Measurements from ENCODE around the gene SOCS3.
A peak's percentile ranks its signal among the peaks of the same experiment; 100 is the strongest.

SOCS3 gene

DNA sequence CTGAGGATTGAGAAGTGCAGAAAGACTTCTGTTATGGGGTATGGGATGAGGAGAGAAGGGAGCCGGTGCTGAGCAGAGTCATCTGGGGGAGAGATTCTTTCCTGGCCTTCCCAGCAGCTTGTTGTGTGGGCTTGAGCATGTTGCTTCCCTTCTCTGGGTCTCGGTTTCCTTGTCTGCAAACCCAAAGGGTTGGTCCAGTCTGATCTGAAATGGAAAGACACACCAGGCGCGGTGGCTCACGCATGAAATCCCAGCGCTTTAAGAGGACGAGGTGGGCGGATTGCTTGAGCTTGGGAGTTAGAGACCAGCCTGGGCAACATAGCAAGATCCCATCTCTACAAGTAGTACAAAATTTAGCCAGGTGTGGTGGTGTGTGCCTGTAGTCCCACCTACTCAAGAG lies 6.0 kb downstream of the SOCS3 start:
- Histone ChIP-seq H3K4me2 (ENCODE audit: low read depth, low read length, poor library complexity, severe bottlenecking) (no peak overlapping the region), H2AFZ (ENCODE audit: low read length) (no peak overlapping the region), H3K4me3 (ENCODE audit: low read length, poor library complexity, severe bottlenecking) (no peak overlapping the region), H3K4me1 (ENCODE audit: insufficient read depth, low read length, poor library complexity, severe bottlenecking) (peaks cover 26% of the 10 kb centered on the region), H3K79me2 (ENCODE audit: insufficient read depth, low read length) (no peaks in the 10 kb centered on the region), H3K9me3 (ENCODE audit: insufficient read depth, low read depth, low read length) (no peaks in the 10 kb centered on the region), H4K20me1 (ENCODE audit: insufficient read depth, low read length, poor library complexity, severe bottlenecking) (no peaks in the 10 kb centered on the region), H3K9me2 (replicated peaks; ENCODE audit: low read depth, low read length) (no peaks in the 10 kb centered on the region), H3K9ac (ENCODE audit: low read depth, low read length, poor library complexity, severe bottlenecking) (no peak overlapping the region), H3K36me3 (ENCODE audit: insufficient read depth, low read length) (no peaks in the 10 kb centered on the region), H3K27me3 (ENCODE audit: insufficient read depth, low read length, poor library complexity, severe bottlenecking) (no peaks in the 10 kb centered on the region), H3F3A (ENCODE audit: low read depth) (peaks cover 5% of the 10 kb centered on the region; the same call in 1 of the 2 replicates)
- no peak for TF ChIP-seq EZH2phosphoT487 (IDR thresholded peaks at IDR 0.05; ENCODE audit: borderline replicate concordance)
- TF ChIP-seq, protein P1, sequence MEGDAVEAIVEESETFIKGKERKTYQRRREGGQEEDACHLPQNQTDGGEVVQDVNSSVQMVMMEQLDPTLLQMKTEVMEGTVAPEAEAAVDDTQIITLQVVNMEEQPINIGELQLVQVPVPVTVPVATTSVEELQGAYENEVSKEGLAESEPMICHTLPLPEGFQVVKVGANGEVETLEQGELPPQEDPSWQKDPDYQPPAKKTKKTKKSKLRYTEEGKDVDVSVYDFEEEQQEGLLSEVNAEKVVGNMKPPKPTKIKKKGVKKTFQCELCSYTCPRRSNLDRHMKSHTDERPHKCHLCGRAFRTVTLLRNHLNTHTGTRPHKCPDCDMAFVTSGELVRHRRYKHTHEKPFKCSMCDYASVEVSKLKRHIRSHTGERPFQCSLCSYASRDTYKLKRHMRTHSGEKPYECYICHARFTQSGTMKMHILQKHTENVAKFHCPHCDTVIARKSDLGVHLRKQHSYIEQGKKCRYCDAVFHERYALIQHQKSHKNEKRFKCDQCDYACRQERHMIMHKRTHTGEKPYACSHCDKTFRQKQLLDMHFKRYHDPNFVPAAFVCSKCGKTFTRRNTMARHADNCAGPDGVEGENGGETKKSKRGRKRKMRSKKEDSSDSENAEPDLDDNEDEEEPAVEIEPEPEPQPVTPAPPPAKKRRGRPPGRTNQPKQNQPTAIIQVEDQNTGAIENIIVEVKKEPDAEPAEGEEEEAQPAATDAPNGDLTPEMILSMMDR (conservative IDR thresholded peaks at IDR 0.05; ENCODE audit: low read length) = no peak

DNA sequence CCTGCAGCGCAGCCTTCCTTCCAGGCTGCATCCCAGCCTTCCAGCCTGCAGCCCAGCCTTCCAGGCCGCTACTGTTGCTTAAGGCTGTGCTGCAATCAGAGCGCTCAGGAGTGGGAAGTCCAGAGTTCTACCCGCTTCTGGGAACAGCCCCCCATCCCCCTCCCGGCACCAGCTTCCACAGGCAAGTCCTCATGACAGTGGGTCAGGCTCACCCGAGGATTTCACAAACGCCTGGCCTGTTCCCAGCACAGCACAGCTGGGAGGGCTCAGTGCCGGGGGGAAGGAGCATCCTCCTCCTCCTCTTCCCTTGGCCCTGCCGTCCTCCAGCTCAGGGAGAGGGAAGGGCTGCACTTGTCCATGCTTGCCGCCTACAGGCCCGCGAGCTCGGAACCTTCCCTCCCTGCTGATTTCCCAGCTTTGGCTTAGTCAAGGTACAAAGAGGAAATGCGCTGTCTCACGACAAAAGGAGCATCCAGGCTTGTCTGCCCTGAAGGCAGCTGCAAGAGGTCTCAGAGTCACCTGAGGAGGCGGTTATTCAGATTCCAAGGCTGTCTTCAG lies 8.3 kb downstream of the SOCS3 start:
- Histone ChIP-seq H3K4me1 (ENCODE audit: insufficient read depth, low read length, poor library complexity, severe bottlenecking) (peaks cover 16% of the 10 kb centered on the region), H2AFZ (ENCODE audit: low read length) (no peak overlapping the region), H3K4me3 (ENCODE audit: low read length, poor library complexity, severe bottlenecking) (no peak overlapping the region)

DNA sequence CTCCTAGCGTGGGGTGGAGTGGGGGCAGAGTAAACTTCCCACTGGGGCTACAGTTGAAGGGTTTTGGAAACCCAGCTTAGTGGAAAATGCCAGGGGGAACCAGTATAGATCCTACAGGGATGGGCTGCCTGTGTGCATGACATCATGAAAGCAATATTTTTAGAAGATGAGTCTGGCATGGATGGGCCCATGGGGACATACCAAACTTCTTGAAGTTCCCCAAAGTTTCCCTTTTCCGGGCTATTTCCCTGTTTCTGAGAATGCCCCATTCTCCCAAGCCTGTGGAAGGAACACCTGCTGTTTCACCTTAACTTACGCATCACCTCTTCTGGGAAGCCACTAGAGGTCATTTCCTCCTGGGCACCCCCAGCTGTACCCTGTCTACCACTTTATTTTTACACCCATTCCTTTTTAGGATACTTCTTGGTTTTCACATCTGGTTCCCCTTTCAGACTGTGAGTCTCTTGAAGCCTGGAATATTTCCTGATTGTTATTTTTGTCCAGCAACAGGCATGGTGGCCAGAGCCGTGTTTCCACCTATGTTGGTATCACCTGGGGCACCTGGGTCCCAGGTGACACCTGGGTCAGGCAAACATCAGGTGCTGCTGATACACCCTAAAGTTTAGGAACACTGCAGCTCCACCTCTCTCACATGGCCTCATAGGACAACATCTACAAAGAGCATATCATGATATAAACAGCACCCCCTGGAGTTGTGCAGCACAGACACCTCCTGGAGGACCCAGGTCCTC lies 9.8 kb downstream of the SOCS3 start:
- Histone ChIP-seq H3K79me2 (ENCODE audit: insufficient read depth, low read length) (no peaks in the 10 kb centered on the region), H3K9ac (ENCODE audit: low read depth, low read length, poor library complexity, severe bottlenecking) (no peak overlapping the region), H3K36me3 (ENCODE audit: insufficient read depth, low read length) (no peaks in the 10 kb centered on the region), H3K4me3 (ENCODE audit: low read length, poor library complexity, severe bottlenecking) (no peak overlapping the region), H3K9me3 (ENCODE audit: insufficient read depth, low read depth, low read length) (no peaks in the 10 kb centered on the region), H2AFZ (ENCODE audit: low read length) (no peak overlapping the region), H3K4me1 (ENCODE audit: insufficient read depth, low read length, poor library complexity, severe bottlenecking) (peaks cover 4% of the 10 kb centered on the region), H3F3A (ENCODE audit: low read depth) (no peaks in the 10 kb centered on the region), H3K4me2 (ENCODE audit: low read depth, low read length, poor library complexity, severe bottlenecking) (no peak overlapping the region), H3K9me2 (replicated peaks; ENCODE audit: low read depth, low read length) (no peaks in the 10 kb centered on the region), H3K27me3 (ENCODE audit: insufficient read depth, low read length, poor library complexity, severe bottlenecking) (no peaks in the 10 kb centered on the region), H4K20me1 (ENCODE audit: insufficient read depth, low read length, poor library complexity, severe bottlenecking) (no peaks in the 10 kb centered on the region)
- no peak for TF ChIP-seq EZH2phosphoT487 (IDR thresholded peaks at IDR 0.05; ENCODE audit: borderline replicate concordance)
- TF ChIP-seq, protein P1 (conservative IDR thresholded peaks at IDR 0.05; ENCODE audit: low read length) = peak; percentile 37

More for the DNA sequence above, 8.3 kb downstream of the SOCS3 start:
- Histone ChIP-seq H3K9me2 (replicated peaks; ENCODE audit: low read depth, low read length) (no peaks in the 10 kb centered on the region), H3K36me3 (ENCODE audit: insufficient read depth, low read length) (no peaks in the 10 kb centered on the region), H3K27me3 (ENCODE audit: insufficient read depth, low read length, poor library complexity, severe bottlenecking) (no peaks in the 10 kb centered on the region), H4K20me1 (ENCODE audit: insufficient read depth, low read length, poor library complexity, severe bottlenecking) (no peaks in the 10 kb centered on the region), H3K9ac (ENCODE audit: low read depth, low read length, poor library complexity, severe bottlenecking) (no peak overlapping the region), H3K9me3 (ENCODE audit: insufficient read depth, low read depth, low read length) (no peaks in the 10 kb centered on the region), H3K79me2 (ENCODE audit: insufficient read depth, low read length) (no peaks in the 10 kb centered on the region), H3F3A (ENCODE audit: low read depth) (peaks cover 5% of the 10 kb centered on the region; the same call in 1 of the 2 replicates), H3K4me2 (ENCODE audit: low read depth, low read length, poor library complexity, severe bottlenecking) (no peak overlapping the region)
- TF ChIP-seq, protein P1 (conservative IDR thresholded peaks at IDR 0.05; ENCODE audit: low read length) = no peak
- no peak for TF ChIP-seq EZH2phosphoT487 (IDR thresholded peaks at IDR 0.05; ENCODE audit: borderline replicate concordance)

Measured in Loucy (cell line).